ENCODE measurements around the gene USP6NL.

GRCh38 chr10:11586170-11586569 lies 25.3 kb downstream of the USP6NL start:
- TF ChIP-seq RXRA (CRISPR knock-in tag; IDR thresholded peaks at IDR 0.05), result no peak
- TF ChIP-seq ZBTB37 (CRISPR knock-in tag; IDR thresholded peaks at IDR 0.05), result no peak
- TF ChIP-seq CHD2 (IDR thresholded peaks at IDR 0.05; ENCODE audit: low read depth, low read length), result no peak
- TF ChIP-seq POLR2A (IDR thresholded peaks at IDR 0.05; ENCODE audit: insufficient read depth in 1 of 2, low read depth in 2 of 2, low read length in 2 of 2), result no peak
- TF ChIP-seq AGO1 (IDR thresholded peaks at IDR 0.05; ENCODE audit: low read depth, low read length, poor library complexity, severe bottlenecking), result no peak

All from HepG2 (cell line).